Fibroblast of skin of right biceps (primary cell): ENCODE data around the gene FOXP2.
A peak's percentile ranks its signal among the peaks of the same experiment; 100 is the strongest.
"Not testable (repeated sequence)": the region's sequence is repeated elsewhere in the genome, so short reads cannot be mapped to it uniquely, and the experiment has no call there.

Source experiments
- DNase-seq: peaks from one replicate; pipeline ENCODE4 v3.0.0-alpha.2; 2013

The FOXP2 gene

GRCh38 chr7:114606100-114606499 lies 191.5 kb downstream of the FOXP2 start:
- no peak for DNase-seq

- DNase-seq, result not testable (repeated sequence)
Observed at GRCh38 chr7:114608822-114609221, 194.2 kb downstream of the FOXP2 start.

GRCh38 chr7:114620208-114620607 lies 205.6 kb downstream of the FOXP2 start:
- no peak for DNase-seq

DNA sequence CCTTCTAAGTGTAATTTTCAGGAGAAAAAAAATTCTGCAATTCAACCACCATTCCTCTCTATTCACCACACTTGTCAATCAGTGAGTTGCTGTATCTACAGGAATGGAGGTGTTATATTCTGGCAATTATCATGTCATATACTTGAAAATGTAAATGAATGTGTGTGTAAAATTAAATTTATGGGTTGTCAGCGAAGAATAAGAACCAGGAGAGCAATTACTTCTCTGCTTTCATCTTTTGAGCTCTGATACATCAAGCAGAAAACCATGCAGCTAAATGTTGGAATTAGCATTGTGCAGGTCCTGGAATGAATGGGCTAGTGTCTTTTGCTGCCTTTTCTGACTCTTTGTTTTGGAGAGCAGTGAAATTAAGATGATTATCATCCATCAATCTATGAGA lies 207.6 kb downstream of the FOXP2 start:
- no peak for DNase-seq

GRCh38 chr7:114623146-114623545 lies 208.5 kb downstream of the FOXP2 start:
- DNase-seq, result no peak

- no peak for DNase-seq
Observed at GRCh38 chr7:114627231-114627630, 212.6 kb downstream of the FOXP2 start.

DNA sequence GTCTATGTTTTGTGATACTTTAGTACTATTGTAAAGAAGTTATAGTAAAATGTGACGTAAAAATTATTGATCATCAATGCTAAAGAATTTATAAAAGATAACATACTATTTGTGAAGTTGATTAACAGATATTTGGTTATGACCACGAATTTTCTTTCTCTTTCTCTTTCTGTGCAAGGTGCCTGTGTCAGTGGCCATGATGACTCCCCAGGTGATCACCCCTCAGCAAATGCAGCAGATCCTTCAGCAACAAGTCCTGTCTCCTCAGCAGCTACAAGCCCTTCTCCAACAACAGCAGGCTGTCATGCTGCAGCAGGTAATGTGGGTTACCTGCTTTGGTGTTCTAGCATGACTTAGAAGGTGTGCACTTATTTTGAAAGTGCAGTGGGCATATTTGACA lies 213.7 kb downstream of the FOXP2 start:
- no peak for DNase-seq

- DNase-seq, result no peak
Observed at GRCh38 chr7:114629762-114630161, 215.1 kb downstream of the FOXP2 start.

- no peak for DNase-seq
Observed at GRCh38 chr7:114630201-114630990, 215.8 kb downstream of the FOXP2 start.

GRCh38 chr7:114631249-114631822 lies 216.7 kb downstream of the FOXP2 start:
- DNase-seq, result no peak

GRCh38 chr7:114639451-114639850 lies 224.8 kb downstream of the FOXP2 start:
- DNase-seq, result no peak

GRCh38 chr7:114644455-114644854 lies 229.8 kb downstream of the FOXP2 start:
- no peak for DNase-seq

DNA sequence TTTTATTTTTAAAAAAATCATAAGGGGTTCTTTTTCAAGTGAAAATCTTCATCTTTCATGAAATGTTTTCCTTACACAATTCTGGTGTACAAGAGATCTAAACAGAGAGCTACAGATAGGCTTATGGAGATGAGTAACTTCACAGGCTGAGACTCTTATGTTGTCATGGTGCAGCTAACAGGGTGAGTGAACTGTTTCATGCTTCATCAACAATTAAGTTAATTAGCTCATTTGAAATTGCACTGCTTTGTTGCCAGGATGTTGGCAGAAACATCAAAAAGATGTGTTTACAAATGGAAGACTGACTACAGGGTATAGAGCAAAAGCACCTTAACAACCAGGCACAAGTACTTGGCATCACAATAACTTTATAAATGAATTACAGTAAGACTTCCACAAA lies 230.8 kb downstream of the FOXP2 start:
- DNase-seq, result no peak

GRCh38 chr7:114647518-114647917 lies 232.9 kb downstream of the FOXP2 start:
- peak; percentile 3 for DNase-seq

DNA sequence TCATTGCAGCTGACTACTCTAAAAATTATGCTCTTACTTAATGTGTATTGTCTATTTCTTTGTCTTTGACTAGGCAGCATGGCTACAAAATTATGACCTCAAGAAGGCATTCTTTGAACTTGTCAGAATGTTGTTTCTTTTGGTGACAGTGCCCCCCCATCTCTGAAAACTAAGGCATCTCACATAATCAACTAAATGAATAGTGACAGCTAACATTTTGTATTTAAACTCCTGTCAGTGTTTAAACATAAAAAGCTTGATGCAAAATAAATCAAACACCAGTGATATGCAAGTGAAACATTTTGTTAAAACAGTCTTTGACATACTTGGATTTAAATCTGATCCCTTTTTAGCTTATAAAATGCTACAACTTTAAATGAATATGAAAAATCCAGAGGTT lies 233.5 kb downstream of the FOXP2 start:
- no peak for DNase-seq

DNA sequence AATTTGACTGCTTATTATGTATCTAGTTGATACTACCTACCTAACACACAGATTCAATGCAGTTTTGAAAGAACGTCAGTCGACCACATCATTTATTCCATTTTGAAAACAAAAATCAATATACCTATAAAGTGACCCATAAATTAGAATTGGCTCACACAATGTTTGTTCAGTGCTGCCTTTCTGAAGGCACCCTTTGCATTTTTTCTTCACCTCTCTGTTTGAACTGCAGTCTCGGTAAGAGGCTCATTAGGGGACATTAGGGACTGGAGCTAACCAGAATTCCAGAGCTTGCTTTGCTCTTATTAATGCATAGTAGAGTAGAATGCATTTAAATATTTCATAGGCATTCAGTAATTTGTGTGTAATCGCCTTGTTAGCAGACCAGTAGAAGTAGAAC lies 234.1 kb downstream of the FOXP2 start:
- no peak for DNase-seq

GRCh38 chr7:114649689-114650088 lies 235.1 kb downstream of the FOXP2 start:
- DNase-seq, result no peak

DNA sequence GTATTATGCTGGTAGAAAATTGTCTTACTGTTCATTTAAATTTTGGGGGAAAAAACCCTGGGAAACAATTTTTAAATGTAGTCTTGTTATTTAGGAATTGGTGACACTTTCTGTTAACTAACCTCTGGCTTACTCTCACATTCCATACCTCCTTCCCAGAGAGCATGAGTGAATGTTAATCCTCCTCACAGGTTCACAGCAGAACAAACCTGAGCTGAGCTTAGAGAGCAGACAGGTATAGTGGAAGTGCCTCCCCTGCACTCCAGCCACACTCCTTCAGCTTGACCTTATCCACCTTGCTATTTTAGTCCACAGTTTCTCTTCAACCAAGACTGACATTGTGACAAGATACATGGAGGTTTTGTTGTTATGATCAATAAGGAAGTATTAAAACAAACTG lies 235.9 kb downstream of the FOXP2 start:
- no peak for DNase-seq

GRCh38 chr7:114652041-114652440 lies 237.4 kb downstream of the FOXP2 start:
- no peak for DNase-seq

- DNase-seq, result no peak
Observed at GRCh38 chr7:114653364-114654088, 238.9 kb downstream of the FOXP2 start.

DNA sequence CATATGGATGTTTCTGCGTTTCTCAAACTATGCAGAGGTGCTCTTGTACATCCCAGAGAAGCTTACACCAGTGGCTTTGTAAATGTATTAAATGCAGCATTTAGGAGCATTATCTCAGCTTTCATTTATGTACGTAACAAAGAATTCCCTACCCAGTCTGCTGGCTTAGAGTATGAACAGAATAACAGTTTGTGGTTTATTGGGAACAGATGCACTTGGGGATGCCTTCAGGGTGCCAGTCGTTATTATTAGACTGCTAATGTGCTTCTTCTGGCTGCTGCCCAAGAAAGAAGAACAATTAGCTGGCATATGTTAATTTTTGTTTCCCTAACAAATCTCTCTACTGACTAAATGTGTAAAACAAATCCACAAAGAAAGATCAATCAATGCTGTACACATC lies 241.9 kb downstream of the FOXP2 start:
- DNase-seq, result no peak

GRCh38 chr7:114657279-114657678 lies 242.7 kb downstream of the FOXP2 start:
- DNase-seq, result no peak

- DNase-seq, result no peak
Observed at GRCh38 chr7:114658216-114658615, 243.6 kb downstream of the FOXP2 start.
